GM19467 (cell line): ENCODE measurements around the gene HUNK.
"Not testable (repeated sequence)": the region's sequence is repeated elsewhere in the genome, so short reads cannot be mapped to it uniquely, and the experiment has no call there.

Experiments
- ATAC-seq: cut with Tn5 transposase; IDR thresholded peaks from one replicate; pipeline ENCODE4 v1.9.1; 2021; ENCODE audit warnings: mild to moderate bottlenecking, moderate library complexity; ENCODE audit not compliant: unreplicated experiment

HUNK gene

GRCh38 chr21:31870472-31871193 is 2.2 kb upstream of the HUNK start:
- no peak for ATAC-seq

GRCh38 chr21:31871371-31871770 is 1.4 kb upstream of the HUNK start:
- ATAC-seq = not testable (repeated sequence)

GRCh38 chr21:31872072-31872451 is 758 bp upstream of the HUNK start:
- no peak for ATAC-seq

- ATAC-seq = no peak
Observed at GRCh38 chr21:31873275-31873695, 465 bp downstream of the HUNK start.

GRCh38 chr21:31873696-31874599 is 1.1 kb downstream of the HUNK start:
- ATAC-seq = no peak

GRCh38 chr21:31874812-31875212 is 2.0 kb downstream of the HUNK start:
- ATAC-seq = no peak

GRCh38 chr21:31875496-31876015 is 2.7 kb downstream of the HUNK start:
- no peak for ATAC-seq

GRCh38 chr21:31877463-31877957 is 4.7 kb downstream of the HUNK start:
- ATAC-seq = no peak

- no peak for ATAC-seq
Observed at GRCh38 chr21:31878831-31879230, 6.0 kb downstream of the HUNK start.

- no peak for ATAC-seq
Observed at GRCh38 chr21:31879241-31879650, 6.4 kb downstream of the HUNK start.

- no peak for ATAC-seq
Observed at GRCh38 chr21:31879911-31880310, 7.1 kb downstream of the HUNK start.

- ATAC-seq = no peak
Observed at GRCh38 chr21:31880816-31881215, 8.0 kb downstream of the HUNK start.

- ATAC-seq = no peak
Observed at GRCh38 chr21:31882711-31883110, 9.9 kb downstream of the HUNK start.

GRCh38 chr21:31885146-31885545 is 12.3 kb downstream of the HUNK start:
- ATAC-seq = no peak

GRCh38 chr21:31886915-31887314 is 14.1 kb downstream of the HUNK start:
- no peak for ATAC-seq

GRCh38 chr21:31887391-31887841 is 14.6 kb downstream of the HUNK start:
- ATAC-seq = no peak

GRCh38 chr21:31888936-31889371 is 16.1 kb downstream of the HUNK start:
- no peak for ATAC-seq

- no peak for ATAC-seq
Observed at GRCh38 chr21:31889460-31889859, 16.6 kb downstream of the HUNK start.

- ATAC-seq = no peak
Observed at GRCh38 chr21:31892686-31893085, 19.9 kb downstream of the HUNK start.

GRCh38 chr21:31893851-31894415 is 21.1 kb downstream of the HUNK start:
- ATAC-seq = no peak

- ATAC-seq = no peak
Observed at GRCh38 chr21:31894457-31894856, 21.6 kb downstream of the HUNK start.
